GM18909 (cell line): Measurements from ENCODE around the gene PNPLA7.

Experiments used
- ATAC-seq: cut with Tn5 transposase; IDR thresholded peaks from one replicate; pipeline ENCODE4 v1.9.1; 2021; ENCODE audit warnings: mild to moderate bottlenecking; ENCODE audit not compliant: unreplicated experiment, poor library complexity

Gene PNPLA7

DNA sequence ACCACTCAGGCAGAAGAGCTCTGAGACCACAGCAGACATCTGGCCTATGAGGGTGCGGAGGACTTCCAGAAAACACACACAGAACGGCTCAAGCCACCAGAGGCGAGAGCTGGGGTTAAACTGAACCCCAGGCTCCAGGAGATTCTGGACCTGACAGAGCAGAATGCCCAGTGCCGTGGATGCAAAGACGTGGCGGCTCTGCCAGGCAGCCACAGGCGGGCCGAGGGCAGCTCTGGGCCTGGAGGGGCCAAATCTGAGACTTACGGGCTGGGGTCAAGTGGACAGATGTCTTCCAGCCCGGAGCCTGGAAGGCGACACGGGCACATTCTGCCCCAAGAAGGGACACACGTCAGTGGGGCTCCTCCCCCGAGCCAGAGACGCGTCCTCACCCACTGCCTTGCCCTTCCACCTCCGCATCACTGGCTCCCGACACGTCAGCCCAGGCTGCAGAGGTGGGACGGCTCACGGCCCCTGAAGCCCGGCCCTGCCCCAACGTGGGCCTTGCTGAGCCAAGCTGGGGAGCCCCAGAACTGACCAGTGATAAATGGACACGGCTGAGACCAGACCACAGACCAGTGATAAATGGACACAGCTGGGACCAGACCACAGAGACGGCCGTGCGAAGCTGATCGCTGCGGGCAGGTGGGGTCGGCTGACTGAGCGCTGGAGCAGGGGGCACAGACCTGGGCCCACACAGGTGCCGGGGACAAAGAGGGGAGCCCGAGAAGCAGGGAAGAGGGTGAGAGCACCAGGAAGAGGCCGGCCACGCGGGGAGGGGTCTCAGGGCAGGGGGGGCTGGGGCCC, 50.1 kb downstream of the PNPLA7 start:
- no peak for ATAC-seq

DNA sequence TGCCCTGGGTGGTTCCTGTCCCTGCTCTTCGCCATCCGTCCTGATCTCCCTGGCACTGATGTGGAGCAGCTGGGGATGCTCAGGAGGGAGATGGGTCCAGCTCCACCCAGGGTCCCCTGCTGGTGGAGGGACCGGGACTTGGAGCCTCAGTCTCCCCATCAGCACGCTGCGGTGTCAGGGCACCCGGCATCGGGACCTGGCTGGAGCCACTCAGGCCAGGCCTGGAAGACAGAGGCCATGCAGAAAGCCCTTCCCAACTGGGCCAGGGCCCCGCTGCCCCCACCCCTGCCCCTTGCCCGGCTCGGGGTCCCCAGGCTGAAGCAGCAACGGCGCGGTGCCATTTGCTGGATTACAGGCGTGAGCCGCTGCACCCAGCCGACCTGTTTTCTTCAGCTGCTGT, 50.8 kb downstream of the PNPLA7 start:
- no peak for ATAC-seq

DNA sequence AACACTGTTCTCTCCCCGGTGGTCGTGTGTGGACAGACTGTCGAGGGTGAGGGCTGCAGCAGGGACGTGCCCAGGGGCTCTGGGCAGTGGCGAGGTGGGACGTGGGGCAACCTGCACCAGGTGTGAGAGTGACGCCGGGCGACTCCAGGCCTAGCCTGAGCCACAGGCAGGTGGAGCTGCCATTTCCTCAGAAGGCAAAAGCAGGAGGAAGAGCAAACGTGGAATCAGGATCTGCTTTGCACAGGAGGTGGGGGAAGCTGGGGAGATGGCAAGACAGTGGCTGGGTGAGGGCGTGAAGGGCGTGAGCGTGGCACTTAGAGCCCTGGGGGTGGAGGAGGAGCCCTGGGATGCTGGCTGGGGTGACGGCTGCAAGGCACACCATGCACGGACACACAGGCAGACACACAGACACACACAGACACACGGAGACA, 51.5 kb downstream of the PNPLA7 start:
- ATAC-seq: no peak

DNA sequence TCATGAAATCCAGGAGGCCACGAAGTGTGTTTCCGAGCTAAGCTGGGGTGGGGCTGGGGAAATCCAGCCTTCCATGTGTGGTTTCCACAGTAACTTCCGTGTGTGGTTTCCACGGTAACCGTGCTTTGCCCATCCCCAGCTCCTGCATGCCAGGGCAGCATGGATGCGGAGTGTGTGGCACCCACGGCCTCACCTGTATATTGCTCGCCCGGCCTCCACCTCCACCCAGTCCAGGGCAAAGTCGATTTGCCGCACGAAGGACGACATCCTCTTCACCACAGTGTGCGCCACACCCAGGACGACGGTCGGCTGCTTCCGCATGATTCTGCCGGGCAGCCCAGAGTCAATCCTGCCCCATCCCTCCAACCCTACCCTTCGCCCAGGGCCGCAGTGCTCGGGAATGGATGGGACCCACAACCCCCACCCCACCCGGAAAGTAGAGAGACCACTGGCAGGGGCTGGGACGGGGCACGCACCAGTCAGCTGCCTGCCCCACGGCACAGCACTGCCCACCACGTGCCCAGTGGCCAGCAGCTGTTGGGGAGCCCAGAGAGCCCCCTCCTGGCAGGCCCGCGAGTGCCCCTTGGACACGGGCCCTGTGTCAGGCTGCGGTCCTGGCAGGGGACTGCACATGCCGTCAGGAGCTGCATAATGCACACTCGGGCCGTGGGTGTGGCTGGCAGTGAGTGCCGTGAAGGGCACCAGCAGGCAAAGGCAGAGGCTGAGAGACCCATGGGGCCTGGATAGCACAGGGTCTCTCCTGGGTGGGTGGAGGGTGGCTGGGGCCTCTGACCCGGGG, 52.1 kb downstream of the PNPLA7 start:
- no peak for ATAC-seq

DNA sequence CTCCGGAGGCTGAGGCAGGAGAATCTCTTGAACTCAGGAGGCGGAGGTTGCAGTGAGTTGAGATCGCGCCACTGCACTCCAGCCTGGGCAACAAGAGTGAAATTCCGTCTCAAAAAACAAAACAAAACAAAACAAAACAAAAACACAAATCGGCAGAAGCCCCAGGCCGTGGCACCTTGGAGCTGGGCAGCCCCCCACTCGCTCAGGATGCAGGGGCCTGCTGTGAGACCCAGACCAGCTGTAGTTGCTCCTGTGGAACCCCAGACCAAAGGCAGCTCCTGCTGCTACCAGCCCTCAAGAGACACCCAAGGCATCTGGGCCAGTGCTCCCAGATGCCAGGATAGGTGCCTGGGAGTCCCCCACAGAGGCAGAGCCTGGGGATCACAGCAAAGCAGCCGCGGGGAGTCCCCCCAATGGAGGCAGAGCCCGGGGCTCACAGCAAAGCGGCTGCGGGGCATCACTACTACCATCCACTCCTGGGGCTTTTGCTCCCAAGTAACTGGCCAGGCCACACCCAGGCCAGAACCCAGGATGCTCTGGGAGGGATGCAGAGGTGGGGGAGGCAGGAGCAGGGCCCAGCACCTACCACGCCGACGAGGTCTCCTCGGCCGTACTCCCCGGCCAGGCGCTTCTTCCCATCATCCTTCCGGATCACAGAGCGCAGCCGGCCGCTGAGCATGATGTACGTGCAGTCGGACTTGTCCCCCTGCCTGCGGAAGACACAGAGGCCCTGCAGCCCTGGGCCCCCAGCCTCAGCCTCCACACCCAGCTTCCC, 53.4 kb downstream of the PNPLA7 start:
- no peak for ATAC-seq

DNA sequence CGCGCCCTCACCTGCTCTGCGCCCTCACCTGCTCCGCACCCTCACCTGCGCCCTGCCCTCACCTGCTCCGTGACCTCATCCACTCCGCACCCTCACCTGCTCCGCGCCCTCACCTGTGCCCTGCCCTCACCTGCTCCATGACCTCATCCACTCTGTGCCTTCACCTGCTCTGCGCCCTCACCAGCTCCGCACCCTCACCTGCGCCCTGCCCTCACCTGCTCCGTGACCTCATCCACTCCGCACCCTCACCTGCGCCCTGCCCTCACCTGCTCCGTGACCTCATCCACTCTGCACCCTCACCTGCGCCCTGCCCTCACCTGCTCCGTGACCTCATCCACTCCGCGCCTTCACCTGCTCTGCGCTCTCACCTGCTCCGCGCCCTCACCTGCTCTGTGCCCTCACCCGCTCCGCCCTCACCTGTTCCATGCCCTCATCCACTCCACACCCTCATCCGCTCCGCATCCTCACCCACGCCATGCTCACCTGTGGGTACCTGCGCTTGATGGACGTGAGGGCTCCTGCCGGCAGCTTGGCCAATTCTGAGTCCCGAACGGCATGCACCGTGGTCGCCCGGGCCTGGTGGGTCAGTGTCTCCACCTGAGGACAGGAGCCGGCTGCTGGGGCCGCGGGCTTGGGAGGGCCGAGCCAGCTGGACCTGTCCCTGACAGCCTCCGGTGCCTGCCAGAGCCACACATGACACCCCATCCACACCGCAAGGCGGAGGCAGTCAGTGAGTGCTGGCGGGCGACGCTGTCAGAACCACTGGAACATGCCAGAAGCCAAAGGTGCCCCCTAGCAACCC, 55.5 kb downstream of the PNPLA7 start:
- no peak for ATAC-seq

DNA sequence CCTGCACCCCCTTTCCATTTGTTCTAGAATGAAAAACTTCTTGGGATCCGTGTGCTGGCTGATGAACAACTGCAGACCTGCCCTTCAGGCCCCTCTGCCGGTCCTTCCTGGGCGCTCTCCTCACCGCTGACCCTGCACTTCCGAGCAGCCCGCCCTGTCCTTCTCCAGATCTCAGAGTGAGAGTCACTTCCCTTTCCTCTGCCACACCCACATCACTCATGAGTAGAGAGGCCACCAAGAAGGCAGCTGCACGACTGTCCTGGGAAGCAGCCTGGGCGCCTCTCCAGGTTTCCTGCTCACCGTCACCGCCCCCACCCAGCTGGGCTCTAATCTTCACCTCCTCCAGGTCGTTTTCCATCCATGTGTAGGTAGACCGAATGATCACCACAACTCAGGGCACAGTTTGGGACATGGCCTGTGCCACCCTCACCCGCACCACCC, 56.1 kb downstream of the PNPLA7 start:
- no peak for ATAC-seq

DNA sequence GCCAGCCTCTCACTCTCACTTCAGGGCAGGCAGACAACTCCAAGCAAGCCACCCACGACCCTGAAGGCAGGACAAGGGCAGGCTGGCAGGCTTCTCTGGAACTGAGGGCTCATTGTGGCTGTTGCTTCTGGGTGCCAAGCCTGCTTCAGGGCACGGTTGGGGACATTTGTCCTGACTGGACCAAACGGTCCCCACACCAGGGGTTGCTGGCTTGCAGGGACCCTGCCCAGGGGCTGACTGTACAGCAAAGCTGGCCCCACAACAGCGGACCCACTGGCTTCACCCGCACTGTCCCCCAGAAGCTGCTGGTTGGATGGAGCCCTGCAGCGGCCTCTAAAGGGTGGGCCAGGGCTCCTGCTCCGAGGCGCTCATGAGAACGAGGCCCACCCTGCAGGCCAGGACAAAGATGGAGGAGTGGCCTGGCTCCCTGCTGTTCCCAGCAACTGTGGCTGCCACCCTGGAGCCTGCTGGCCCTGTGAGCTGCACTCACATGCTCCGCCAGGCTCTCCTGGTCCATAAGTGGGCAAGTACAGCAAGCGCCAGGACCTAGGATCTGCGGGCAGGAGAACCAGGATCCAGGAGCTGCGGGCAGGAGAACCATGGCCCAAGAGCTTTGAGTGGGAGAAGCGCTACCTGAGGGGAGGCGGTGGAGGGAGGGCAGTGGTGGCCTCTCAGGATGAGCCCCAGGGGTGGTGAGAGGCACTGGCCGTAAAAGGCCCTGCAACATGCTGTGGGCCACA, 56.7 kb downstream of the PNPLA7 start:
- ATAC-seq: no peak

DNA sequence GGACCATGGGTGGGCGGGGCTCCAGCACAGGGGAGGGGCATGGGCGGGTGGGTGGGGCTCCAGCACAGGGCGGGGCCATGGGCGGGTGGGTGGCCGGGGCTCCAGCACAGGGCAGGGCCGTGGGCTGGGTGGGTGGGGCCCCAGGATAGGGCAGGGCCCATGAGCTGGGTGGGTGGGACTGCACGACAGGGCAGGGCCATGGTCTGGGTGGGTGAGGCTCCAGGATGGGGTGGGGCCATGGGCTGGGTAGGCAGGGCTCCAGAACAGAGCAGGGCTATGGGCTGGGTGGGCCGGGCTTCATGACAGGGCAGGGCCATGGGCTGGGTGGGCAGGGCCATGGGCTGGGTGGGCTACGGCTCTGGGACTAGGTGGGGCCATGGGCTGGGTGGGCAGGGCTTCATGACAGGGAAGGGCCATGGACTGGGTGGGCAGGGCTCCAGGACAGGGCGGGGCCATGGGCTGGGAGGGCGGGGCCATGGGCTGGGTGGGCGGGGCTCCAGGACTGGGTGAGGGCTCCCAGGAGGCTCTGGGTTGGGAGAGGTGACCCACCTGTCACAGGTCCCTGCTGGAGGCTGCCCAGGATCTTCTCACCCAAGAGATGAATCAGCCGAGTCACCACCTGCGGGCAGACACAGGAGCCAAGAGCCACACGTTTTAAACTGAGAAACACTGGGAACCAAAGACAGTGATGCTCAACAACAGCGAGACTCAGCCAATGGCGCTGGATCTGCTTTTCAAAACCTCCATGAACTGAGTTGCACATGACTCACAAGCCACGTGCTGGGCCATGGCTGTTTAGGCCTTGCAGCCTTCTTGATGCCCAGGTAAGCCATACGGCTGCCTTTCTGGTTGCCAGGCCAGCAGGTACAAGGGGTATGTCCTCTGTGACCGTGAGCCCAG, 57.5 kb downstream of the PNPLA7 start:
- ATAC-seq: no peak

DNA sequence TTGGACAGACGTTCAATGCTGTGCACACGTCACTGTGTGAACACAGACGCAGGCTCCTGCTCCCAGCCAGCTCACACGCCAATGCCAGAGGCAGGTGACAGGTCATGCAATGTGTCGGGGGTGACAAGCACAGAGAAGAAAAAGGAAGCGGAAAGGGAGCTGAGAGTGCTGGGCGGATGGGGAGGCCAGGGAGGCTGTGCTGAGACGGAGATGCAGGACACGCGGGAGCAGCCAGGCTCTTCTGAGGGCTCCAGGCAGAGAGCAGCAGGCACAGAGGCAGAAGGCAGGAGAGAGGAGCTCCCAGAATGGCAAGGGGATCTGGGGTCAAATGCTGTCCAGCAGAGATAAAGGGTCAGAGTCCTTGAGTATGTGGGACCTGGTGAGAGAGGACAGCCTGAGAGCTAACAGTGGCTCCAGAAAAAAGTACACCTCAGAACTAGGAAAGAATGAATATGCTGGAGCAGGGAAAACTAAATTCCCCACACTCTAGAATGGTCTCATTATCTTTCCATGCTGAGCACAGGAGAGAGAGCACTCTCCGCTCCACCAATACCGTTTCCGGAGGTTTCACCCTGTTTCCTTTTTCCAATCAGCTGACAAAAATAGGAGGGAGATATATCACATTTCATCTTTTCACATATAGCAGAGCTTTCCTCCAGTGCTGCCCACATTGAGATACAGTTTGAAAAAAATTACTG, 58.3 kb downstream of the PNPLA7 start:
- ATAC-seq: no peak

DNA sequence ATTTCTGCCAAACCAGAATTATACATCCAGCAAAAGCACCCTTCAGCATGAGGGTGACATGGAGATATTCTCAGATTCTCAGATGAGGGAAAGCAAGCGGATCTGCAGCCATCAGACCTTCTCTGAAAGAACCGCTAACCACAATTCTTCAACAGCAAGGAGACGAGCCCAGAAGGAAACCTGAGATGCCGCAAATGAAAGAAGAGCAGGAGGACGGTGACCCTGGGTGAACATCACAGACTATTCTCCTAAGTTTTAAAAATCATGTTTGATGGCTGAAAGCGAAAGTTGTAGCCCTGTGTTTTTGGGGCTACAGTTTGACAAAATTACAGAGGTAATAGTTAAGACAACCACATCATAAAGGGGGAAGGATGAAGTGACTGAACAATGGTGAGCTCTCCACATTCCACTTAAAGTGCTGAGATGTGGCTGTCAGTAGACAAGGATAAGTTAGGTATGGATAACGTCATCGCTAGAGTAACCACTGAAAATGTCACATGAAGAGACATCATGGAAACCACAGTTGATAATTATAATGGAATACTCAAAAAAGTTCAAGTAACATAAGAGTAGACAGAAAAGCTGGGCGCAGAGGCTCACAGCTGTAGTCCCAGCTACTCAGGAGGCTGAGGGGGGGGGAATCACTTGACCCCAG, 59.5 kb downstream of the PNPLA7 start:
- no peak for ATAC-seq

DNA sequence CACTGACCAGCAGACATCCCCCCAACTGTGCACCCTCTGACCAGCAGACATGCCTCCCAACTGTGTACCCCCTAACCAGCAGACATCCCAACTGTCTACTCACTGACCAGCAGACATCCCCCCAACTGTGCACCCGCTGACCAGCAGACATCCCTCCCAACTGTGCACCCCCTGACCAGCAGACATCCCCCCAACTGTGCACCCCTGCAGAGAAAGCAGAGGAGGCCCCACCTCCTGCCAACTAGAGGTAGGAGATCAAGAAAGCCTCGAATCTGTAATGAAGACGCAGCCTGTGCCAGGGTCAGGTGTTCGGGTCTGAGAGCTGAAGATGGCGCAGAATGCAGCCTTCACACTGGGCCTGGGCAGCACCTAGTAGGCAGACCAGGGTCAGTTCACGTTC, 61.3 kb downstream of the PNPLA7 start:
- ATAC-seq: no peak

DNA sequence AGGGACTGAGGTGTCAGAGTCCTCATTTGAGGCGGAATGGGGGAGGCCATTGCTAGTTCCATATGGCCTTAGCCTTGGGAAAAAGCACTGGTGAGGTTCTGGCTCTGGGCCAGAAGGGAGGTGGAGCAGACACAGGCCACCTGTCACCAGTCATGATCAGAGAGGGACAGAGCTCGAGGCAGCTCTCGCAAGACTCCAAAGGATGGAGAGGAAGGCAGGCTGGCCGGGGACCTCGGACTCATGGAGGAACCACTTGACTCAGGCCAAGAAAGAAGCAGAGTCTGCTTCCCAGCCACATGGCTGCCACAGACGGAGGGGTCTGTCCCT, 61.9 kb downstream of the PNPLA7 start:
- ATAC-seq: no peak

DNA sequence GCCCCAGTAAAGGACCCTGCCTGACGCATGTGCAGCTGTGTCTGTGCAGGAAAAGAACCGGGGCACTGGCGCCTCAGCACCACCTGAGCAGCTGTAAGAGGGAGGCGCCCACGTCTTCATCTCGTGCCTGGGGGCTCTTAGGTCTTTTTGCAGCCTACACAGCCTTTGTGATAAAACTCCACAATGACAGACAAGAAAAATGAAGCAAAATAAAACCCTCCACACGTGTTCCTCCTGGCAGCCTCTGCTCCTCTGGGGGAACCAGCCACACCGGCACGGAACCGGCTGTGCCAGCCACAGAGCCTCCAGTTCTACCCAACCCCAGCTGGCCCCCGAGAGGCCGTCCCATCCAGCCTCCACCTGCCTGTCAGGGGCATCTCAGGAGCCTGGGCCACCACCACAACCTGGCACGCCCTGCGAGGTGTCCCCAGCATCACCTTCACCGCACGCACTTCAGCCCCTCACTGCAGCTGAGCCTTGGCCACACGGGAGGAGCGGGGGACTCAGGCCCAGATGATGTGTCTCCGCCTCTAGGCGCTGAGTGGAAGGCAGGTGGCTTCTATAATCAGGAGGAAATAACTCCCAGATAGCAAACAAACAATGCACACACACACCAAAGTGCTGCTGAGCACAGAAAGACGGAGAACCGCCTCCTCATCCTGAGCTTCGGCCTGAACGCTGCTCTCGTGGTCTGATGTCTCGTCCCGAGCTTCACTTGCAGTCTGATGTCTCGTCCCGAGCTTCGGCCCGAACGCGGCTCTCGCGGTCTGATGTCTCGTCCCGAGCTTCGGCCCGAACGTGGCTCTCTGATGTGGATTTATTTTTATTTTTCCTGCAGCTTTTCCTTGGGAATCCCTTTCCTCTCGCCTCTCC, 62.5 kb downstream of the PNPLA7 start:
- ATAC-seq: no peak

DNA sequence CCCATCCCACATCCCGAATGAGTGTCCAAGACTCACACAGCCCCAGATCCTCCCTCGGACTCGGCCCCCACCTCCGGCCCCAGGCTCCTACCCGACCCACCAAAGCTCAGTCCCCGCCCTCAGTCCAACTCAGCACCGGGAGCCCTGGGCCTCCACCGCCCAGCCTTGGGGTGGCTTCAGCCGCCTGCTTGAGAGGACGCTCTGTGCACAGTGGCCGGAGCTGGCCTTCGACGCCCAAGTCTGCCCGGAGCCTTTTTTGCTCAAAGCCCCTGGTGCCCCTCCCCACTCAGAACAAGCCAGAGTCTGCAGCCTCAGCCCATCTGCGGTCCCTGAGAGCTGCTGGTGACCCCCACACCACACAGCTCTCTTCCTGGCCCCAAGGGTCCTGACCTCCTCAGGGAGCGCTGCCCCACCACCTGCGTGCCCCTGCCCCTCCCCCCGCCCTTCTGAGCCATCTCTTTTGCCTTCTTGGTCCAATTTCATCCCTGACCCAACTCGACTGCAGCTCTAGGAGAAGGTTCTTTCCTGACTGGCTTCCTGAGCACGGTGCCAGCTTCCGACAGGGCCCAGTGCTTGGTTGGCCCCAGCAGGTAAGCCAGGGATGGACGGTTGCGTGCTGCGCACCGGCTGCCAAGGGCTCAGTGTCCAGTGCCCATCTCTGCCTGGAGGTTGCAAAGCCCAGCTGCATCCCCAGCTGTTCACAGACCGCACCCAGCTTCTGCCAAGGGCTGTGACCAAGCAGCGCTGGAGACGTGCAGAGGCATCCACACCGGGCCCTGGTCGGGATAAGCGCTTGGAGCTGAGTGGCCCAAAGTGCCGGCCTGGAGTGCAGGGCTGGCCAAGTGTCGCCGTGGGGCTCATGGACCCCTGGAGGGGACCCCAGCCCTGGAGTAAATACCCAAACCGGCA, 63.4 kb downstream of the PNPLA7 start:
- no peak for ATAC-seq

DNA sequence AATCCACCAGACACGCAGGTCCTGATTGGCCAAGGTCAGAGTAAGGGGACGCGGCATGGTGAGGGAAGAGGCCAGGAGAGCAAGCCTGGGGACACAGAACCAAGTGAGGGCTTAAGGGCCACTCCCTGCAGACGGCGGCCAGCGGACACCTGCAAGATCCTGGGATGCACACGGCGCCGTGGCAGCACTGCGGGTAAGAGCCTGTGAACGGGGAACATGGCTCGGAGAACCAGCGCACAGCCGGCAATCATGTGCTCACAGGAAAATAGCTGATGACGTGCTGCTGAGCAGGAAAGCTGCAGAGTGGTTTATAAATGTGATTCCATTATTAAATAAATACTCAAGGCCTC, 64.1 kb downstream of the PNPLA7 start:
- no peak for ATAC-seq
